Stimulated activated CD4-positive, alpha-beta T cell treated with anti-CD3 and anti-CD28 coated beads, Interleukin-2, amount 100 ng/mL, for 24 hours (primary cell): ENCODE data around the gene LYST.
A peak's percentile ranks its signal among the peaks of the same experiment; 100 is the strongest.

Experiments used
- DNase-seq, 2 donors: peaks; one replicate each; pipeline ENCODE4 v3.0.0-alpha.2; 2020

Gene LYST

DNA sequence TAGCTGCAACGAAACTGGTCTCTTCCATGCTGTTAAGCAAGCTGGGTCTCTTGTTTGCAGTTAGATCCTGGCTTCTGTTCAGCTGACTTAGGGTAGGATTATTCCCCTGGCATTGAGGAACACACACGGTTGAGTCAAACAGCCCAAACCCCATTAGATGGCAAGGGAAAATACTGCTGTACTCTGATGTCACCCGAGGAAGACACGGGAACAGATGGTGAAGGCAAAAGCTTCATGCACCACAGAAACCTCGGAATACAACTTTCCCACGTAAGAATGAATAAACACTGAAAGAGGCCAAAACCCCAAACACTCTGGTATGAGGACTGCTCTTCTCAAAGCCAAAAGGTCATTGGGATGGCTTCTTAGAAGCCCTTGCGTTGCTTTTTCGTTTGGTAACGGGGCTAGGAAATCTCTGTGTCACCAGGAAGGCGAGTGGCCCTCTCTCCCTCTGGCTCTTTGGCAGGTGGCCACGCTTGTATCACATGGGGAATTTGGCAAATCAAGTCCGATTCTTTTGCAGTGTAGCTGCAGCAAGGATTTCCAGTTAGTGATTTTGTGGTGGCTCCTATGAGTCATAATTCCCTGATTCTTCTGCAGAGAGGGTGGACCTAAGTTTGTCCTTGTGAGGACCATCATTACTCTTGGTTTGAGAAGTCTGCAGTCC is 16.7 kb upstream of the LYST start:
- DNase-seq: no peak

DNA sequence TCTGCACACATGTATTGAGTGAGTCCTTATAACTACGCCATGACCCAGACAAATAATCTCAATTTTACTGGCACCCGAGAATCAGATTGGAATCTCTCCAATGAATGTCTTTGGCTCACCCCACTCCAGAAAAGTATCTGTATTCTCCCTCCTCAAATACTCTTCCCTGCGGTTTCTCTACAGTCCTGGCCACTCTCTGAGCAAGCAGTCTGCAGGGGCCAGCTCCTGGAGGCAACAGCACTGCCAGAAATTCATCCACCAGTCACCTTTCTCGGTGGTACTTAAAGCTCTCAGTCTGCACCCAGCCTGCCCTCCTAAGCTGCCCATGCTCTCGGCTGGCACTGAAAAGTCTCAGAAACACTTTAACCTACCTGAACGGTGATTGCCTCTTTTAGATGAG is 16.1 kb upstream of the LYST start:
- DNase-seq: no peak

DNA sequence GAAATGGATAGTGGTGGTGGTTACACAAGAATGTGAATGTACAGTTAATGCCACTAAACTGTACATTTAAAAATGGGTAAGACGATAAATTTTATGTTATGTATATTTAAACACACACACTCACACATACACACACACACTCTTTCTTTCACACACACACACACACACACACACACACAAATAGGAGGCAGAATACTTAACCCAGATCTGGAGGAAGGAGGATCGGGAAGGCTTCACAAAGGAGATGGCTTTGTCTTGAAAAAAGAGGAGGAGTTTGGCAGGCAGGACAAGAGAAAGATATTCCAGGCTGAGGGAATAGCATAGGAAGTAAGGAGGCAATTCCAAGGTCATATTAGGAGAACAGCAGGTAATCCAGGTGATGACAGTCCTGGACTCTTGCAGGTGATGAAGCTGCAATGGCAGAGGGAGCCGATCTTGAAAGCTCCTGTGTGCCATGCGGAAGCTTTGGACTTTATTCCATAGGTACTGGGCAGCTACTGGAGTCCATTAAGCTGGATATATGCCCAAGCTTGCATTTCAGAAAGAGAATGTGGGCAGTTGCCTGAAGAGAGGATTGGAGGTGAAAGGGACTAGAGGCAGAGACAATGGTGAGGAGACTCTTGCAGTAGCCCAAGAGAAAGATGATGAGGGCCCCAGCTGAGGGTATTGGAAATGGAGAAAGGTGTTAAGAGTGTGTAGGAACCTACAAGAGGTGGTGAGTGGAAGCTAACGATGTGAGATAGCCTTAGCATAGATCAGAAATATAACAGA is 15.4 kb upstream of the LYST start:
- no peak for DNase-seq

DNA sequence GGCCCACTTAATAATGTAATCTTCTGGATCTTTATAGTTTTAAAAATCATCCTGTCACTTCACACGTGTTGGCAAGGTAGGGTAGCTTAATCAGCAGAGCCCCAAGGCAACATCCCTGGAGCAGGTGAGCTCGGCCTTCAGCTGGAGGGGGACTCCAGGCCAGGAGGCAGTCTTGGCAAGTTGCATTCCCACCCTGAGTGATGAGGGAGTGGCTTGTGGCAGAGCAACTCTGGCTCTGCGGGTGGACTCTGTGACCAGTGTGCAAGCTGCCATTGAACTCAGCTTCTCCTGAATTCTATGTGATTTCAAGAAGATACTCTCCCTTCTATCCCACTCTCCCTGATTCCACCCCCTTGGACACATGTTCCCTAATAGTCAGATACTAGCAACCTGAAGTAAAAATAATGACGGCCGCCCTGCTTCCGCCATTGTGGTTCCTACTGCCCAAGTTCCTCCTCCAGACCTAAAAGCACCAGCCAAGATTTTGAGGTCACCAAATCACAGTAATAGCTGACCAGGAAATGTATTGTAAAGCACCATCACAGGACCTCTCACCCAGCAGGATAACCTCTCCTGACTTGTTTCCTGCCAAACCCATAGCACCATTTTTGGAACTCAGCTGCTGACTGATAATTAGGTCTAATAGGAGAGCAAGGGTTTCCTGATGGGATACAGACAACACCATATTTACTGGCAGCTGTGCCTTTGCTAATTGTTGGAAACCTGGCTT is 11.5 kb upstream of the LYST start:
- no peak for DNase-seq

DNA sequence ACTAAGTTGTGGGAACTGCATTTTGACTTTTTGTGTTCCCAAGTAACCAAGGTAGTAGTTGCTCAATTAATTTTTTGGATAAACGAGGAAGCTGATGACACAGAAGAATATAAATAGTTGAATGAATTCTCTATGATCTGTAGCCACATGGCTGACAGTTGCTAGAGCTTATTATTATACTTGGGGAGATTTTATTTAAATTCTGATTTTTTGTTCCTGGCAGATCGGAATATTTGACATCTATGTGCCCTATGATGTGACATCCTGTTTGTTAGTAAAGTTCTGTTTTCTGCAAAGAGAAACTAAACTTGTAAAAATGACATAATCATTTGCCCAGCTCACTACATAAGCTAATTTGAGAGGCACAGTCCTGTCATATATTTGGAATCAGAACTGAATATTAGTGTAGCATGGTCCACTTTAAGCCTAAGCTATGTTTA is 9.7 kb upstream of the LYST start:
- no peak for DNase-seq

DNA sequence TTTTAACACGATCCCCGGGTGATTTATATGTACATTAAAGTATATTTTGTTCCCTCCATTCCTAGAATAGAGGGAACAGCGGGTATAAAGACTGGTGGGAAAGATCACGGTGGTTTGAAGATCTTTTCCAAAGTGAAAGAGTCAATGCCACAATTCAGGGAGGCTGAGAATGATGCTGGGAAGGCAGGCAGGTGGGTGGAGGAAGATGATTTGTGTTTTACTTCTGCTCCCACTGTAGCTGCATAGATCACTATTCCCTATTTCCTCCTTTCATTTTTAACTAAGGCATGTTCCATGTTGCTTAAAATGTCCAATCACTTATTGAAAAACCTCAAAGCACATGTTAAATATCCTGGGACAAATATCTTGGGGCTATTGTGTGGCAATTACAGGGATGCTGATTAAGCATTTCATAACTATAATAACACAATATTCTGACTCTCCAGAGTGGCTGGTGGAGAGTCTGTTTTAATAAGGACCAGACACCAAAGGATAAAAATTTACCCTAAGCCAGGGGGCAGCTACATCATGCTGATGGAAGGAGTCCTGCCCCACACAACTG is 8.4 kb upstream of the LYST start:
- no peak for DNase-seq

DNA sequence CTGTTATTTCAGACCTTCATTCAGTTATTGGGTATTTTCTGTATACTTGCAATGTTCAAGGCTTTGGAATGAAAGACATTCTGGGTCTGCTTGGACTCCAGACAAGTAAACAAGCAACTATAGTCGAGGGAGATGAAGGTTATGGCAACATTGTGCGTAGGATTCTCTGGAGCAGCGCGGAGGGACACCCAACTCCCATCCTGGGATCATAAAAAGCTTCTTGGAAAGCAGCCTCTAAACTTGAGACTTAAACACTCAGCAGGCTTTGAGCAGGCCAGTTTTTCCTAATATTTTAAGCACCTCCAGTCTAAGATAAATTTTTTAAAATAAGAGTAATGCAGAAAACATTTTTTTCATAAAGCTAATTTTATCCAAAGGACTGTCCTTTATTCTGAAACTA is 7.6 kb upstream of the LYST start:
- no peak for DNase-seq

DNA sequence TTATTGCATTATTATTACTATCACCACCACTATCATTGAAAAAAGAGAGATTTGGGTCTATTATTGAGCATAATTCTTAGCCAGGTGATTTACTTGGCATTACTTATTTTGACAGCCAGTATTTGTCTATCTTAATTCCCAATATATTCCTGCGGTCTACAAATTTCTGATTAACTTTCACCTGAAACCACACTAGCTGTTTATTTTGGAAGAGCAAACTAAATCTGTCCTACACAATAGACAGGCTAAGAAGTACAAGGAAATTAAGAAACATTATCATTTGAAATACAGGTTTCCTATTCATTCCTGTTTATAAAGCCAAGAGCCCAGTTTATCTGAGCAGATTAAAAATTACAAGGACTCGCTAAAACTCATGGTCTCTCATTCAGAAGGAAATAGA is 6.9 kb upstream of the LYST start:
- no peak for DNase-seq

DNA sequence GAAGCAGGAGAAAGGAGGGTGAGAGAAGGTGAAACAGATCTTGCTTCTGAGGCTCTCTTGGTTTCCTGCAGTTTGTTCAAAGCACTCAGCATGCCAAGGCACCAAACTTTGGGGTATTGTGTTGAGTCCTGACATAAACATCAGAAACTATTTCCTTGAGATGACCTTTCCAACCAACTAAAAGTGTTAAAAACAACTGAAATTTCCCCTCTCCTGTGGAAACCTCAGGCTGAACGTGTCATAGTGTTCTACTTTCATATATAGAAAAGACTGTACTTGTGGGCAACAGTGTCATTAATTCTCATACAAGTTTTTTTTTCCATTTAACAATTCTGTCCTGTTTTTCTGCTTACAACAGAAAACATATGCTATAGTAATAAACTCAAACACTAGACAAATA is 6.3 kb upstream of the LYST start:
- no peak for DNase-seq

DNA sequence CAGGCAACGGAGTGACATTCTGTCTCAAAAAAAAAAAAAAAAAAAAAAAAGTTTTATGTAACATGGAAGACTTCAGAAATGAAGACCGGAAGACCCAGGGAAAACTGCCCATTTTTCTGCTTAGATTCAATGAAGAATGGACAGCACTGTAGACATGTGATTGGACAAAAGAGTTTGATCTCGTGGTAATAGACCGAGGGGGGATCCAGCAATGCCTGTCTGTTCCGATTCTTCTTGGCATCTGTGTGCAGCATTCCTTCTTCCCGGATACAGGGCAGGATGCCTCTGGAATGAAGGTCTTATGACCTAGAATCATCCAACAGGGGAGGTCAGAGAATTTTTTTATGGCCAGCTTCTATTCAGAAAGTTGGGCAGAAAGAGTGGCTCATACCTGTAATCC is 5.6 kb upstream of the LYST start:
- no peak for DNase-seq

DNA sequence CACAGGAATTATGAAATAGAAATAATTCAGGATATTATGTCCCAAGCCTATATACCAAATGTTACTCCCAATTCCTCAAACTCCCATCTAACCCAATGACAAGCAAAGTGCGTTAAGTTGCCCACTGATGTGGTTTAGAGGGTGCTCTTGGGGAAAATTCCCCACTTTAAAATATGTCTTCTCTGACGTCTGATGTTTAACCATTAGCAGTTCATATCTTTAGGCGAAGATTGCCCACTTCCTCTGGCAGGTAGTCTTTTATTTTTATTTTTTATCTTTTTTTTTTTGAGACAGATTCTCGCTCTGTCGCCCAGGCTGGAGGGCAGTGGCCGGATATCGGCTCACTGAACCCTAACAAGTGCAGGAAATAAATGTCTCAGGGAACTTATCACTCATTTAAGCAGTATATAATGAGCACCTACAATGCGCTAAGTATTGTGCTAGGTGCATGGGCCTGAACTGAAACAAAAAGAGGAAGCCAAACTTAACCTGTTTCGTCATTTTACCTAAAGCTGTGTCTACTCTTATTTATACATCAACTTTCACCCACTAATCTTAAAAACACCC is 1.3 kb upstream of the LYST start:
- DNase-seq: peak in 1 of 2 donors; percentile 39

DNA sequence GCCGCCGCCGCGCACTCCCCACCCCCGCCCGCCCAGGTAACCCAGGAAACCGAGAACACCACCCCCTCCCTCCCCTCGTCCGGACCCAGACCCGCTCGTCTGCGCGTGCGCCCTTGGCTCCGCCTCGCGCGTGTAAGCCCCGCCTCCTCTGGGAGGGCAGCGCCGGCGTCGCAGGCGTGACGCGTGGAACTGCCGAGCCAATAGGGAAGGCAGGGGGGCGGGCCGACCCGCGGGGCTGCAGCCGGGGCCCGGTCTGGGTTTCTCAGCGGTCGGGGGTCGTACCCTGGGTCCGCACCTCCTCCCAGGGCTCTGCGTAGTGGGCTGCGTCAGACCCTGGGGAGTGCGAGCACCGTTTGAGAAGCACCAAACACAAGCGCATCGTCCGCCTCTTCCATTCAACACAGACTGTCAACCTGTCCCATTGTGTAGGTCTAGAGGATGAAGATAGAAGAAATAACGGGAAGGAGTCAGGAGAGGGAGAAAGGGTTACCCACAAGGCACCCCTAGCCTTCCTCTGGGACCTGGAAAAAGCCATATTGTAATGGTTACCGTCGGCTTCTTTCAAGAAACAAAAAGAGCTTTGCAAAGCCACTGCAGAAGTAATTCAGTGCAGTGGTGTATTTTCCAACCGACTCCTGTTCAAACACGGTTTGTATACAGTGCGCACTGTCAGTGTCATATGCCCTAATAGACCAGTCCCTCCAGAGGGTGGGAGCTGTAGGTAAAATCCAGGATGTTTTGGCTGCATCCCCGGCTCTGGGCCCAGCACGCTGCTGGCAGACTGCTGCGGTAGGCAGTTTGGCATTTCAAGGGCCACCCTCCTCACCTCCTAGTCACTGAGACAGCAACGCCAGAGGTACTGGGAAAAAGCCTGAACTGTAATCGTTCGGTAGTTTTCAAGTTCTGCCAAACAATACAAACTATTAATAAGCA is 473 bp upstream of the LYST start:
- peak; percentile 97 to 98 for DNase-seq

DNA sequence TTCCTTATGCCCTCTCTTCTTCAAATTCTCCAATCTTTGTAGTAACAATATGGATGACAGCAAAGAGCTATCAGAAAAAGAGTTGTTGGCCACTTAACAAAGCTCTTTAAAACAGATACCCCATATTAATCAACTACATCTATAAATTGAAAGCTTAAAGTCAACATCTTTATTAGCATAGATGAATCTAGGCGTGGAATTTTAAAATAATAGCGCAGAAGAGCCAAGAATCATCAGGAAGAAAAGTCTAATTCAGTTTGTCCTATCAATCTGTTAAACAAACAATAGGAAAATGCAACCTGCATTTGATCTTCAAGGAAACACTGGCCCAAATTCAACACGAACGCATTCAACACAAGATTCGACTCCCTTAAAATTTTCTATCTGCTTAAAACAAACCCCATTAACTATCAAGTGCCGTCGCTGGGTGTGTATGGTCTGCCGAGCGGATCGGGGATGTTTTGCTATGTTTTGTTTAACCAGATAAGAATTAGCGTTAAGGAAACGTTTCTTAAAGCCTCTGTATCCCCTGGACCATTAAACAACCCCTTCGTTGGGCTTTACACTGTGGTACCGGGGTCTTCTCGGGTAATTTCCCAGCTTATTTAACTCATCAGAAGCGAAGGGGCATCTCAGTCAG is 1.0 kb downstream of the LYST start:
- DNase-seq: no peak

DNA sequence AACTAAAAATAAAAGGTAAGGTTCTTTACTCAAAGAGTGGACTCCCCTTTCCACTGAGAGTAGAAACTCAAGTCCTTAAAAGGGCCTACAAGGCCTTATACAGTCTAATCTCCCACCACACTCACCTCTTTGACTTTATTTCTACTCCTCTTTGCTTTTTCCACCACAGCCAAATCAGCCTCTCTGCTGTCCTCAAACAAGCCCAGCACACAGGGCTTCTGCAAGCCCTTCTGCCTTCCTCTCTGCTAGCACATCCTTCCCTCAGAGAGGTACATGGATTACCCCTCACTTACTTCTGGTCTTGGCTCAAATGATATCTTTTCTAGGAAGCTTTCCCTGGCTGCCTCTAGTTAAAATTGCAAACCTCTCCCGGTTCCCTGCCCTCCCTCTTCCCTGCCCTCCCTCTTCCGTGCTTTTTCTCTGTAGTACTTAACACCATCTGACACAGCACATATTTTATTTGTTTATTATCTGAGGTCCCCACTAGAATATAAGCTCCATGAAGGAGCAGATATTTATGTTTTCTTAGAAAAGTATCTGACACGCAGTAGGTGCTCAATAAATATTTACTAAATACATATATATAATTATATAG is 1.7 kb downstream of the LYST start:
- DNase-seq: no peak

DNA sequence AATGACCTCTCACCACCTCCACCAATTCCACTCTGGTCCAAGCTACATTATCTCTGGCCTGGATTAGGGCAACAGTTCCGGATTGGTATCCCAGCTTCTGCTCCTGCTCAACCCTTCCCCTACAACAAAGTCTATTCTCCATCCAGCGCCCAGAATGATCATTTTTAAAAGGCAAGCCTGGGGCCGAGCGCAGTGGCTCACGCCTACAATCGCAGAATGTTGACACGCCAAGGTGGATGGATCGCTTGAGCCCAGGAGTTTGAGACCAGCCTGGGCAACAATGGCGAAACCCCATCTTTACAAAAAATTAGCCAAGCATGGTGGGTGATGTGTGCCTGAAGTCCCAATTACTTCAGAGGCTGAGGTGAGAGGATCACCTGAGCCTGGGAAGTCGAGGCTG is 2.2 kb downstream of the LYST start:
- DNase-seq: no peak

DNA sequence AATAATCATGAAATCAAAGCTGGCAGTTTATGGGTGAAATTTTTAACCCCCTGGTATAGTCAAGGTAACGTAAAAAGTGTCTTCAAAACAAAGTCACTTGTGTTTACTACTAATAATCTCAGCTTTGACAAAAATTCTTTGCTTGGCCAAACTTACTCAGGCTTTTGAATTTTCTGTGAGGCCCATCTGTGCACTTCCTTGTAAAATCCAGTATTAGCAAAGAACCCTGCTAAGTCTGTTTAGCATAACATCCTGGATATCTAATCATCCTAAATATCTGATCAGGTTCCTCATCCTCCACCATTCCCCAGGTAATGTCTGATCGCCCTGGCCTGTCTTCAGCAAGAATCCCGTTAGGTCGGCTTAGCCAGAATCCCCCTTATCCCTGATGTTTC is 3.0 kb downstream of the LYST start:
- DNase-seq: no peak

DNA sequence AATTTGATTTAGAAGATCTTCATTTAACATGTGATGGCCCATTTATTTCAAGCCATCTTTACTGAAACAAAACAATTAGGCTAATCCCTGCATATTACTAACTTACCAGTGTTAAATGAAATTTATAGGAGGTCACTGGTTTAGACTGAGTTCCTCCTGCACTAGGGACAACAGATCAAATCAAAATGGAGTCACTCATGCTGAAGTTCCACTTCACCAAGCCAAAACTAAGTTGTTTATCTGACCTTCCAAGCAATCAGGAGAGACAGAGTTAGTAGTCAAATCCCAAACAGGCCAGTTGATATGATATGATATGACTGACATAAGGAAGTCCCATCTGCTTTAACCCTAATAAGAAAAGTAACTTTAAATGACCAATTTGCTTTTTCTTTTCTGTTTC is 4.8 kb downstream of the LYST start:
- DNase-seq: no peak

DNA sequence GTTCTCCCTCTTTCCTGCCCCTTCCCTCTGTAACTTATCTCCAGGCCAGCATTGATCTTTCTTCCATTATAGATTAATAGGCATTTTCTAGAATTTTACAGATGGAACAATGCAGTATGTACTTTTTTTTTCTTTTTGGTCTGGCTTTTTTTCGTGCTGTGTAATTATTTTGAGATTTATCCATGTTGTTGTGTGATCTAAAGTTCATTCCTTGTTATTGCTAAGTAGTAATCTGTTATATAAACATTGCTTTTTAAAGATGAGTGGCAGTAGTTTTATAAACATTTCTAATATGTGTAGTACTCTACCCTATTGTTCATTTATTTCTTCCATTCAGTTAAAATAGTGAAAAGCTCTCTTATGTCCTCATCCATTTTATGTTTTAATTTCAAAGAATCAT is 5.9 kb downstream of the LYST start:
- DNase-seq: no peak

DNA sequence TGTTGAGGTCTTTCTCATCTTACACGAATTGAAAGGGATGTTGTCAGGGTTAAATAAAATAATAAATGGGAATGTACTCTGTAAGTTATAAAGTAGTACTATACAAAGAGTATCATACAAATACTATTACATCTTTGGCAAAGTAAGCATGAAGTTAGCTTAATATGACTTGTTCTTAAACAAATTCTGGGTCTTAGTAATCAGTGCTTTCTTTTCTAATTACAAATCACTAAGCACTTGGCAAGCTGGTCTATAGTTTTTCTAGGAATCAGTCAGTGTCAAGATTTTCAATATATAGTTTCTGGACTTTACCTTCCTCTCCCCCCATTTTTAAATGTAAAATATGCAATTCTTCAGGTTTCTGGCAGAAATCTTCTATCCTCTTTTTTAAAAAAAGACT is 6.9 kb downstream of the LYST start:
- no peak for DNase-seq

DNA sequence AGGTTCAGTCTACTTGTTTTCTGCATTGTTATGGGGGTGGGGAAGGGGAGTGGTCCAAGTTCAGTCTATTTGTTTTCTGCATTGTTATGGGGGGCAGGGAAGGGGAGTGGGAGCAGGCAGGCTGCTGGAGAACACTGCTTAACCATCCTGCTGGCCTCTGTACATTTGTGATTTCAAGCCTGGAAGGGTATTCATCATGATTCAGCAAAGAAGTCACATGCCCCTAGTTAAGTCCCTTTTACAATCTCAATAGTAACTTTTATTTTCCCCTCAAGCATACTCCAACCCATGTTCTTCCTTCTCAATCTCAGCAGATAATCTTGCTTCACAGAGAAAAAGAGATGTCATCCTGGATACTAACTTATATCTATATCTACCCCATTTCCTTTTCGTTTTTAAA is 7.9 kb downstream of the LYST start:
- no peak for DNase-seq

DNA sequence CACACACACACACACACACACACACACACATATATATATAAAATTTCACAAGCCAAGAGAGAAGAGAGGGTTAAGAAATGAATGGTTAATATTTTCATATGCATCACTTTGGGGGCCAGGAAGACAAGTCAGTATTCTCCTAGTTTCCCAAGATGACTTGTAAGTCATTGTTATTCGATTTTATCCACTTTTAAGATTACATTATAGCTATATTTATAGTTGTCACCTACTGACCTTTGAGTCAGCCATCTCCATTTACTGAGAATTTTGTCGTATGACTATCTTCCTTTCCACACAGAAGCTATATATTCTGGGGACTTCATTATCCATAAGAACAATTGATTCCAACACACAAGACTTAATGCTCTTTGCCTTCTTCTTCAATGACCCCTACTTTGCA is 8.9 kb downstream of the LYST start:
- DNase-seq: no peak
